Astrocyte (in vitro differentiated cells and primary cell): ENCODE results near the gene MEGF11. TPM values are rescaled to one million over a fixed set of nuclear protein-coding genes. Genes with fewer than 3 reads are reported as not detected.

ENCODE experiments used
- DNase-seq: peaks from one replicate; pipeline ENCODE4 v3.0.0-alpha.2; 2010; ENCODE audit warnings: low read depth
- FAIRE-seq: peaks from 2 replicates; lab custom pipeline; 2011; peaks lifted over from hg19 to GRCh38; lab: Jason Lieb, UNC
- H2AFZ ChIP-seq: 2 replicates; pipeline ENCODE4 v1.6.0; 2012; ENCODE audit warnings: low read depth, low read length, inconsistent platforms
- H3K27ac ChIP-seq: 2 replicates; pipeline ENCODE4 v1.5.1; 2011; ENCODE audit warnings: low read depth, low read length, inconsistent platforms
- H3K27me3 ChIP-seq: 2 replicates; pipeline ENCODE4 v1.6.0; 2011; ENCODE audit warnings: low read length, inconsistent platforms; ENCODE audit not compliant: insufficient read depth
- H3K36me3 ChIP-seq: 2 replicates; pipeline ENCODE4 v1.5.1; 2011; ENCODE audit warnings: low read length, inconsistent platforms; ENCODE audit not compliant: insufficient read depth
- H3K4me1 ChIP-seq: 2 replicates; pipeline ENCODE4 v1.5.1; 2011; ENCODE audit warnings: low read length, inconsistent platforms; ENCODE audit not compliant: insufficient read depth
- H3K4me2 ChIP-seq: 2 replicates; pipeline ENCODE4 v1.6.0; 2012; ENCODE audit warnings: low read length, inconsistent platforms
- H3K4me3 ChIP-seq: 2 replicates; pipeline ENCODE4 v1.5.1; 2011; ENCODE audit warnings: low read depth, mild to moderate bottlenecking, low read length, inconsistent platforms; ENCODE audit not compliant: insufficient read depth
- H3K79me2 ChIP-seq: 2 replicates; pipeline ENCODE4 v1.6.0; 2012; ENCODE audit warnings: mild to moderate bottlenecking, low read length, inconsistent platforms; ENCODE audit not compliant: insufficient read depth
- H3K9ac ChIP-seq: 2 replicates; pipeline ENCODE4 v1.6.0; 2012; ENCODE audit warnings: mild to moderate bottlenecking, low read length, inconsistent platforms
- H3K9me3 ChIP-seq: 2 replicates; pipeline ENCODE4 v1.5.1; 2012; ENCODE audit warnings: low read depth, mild to moderate bottlenecking, low read length, inconsistent platforms; ENCODE audit not compliant: insufficient read depth
- H4K20me1 ChIP-seq: 2 replicates; pipeline ENCODE4 v1.6.0; 2012; ENCODE audit warnings: low read length, inconsistent platforms; ENCODE audit not compliant: insufficient read depth
- H3K27ac Mint-ChIP-seq: one replicate; pipeline ENCODE4 v1.8.0; 2021; ENCODE audit warnings: mild to moderate bottlenecking, mixed read lengths; ENCODE audit not compliant: unreplicated experiment
- H3K27me3 Mint-ChIP-seq: one replicate; pipeline ENCODE4 v1.8.0; 2021; ENCODE audit warnings: low read depth, mixed read lengths; ENCODE audit not compliant: unreplicated experiment
- H3K36me3 Mint-ChIP-seq: one replicate; pipeline ENCODE4 v1.8.0; 2021; ENCODE audit warnings: low read depth, mixed read lengths; ENCODE audit not compliant: unreplicated experiment
- H3K4me1 Mint-ChIP-seq: one replicate; pipeline ENCODE4 v1.8.0; 2021; ENCODE audit warnings: low read depth, mixed read lengths; ENCODE audit not compliant: unreplicated experiment
- H3K4me3 Mint-ChIP-seq: one replicate; pipeline ENCODE4 v1.8.0; 2021; ENCODE audit warnings: mild to moderate bottlenecking, moderate library complexity, mixed read lengths; ENCODE audit not compliant: unreplicated experiment
- H3K9me3 Mint-ChIP-seq: one replicate; pipeline ENCODE4 v1.8.0; 2021; ENCODE audit warnings: mild to moderate bottlenecking, mixed read lengths; ENCODE audit not compliant: unreplicated experiment
- EZH2 ChIP-seq: IDR thresholded peaks from 2 replicates; pipeline ENCODE4 v1.6.1; 2012; ENCODE audit warnings: mild to moderate bottlenecking, low read length, inconsistent platforms; ENCODE audit not compliant: insufficient read depth
- total RNA-seq: library from RNA; stranded (reverse); gene quantifications from 2 replicates; pipeline ENCODE4 v1.2.1, GENCODE V29; 2021
- TF ChIP-seq, protein P1 (sequence below): IDR thresholded peaks from 2 replicates; pipeline ENCODE4 v1.5.1; 2011; ENCODE audit warnings: low read depth, mild to moderate bottlenecking, inconsistent platforms, low read length, moderate library complexity; ENCODE audit not compliant: insufficient read depth

MEGF11 gene
- total RNA-seq, 1 donor from 2014 or later = 0.16 TPM

DNA sequence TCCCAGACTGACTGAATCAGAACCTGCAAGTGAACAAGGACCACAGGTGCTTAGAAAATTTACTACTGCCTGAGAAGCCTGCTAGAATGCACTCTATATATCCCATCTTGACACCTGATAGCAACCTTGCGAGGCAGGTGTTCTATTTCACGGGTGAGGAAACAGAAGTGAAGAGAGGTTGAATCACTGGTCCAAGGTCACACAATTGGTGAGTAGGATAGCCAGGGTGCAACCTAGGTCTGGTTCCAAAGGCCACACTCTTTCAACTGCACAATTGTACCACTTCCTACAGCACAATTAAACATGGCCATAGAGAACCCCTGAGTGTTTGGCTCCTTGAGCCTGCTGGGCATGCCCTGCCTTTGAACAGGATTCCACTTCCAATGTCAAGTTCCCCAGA lies 297.2 kb downstream of the MEGF11 start:
- Mint-ChIP-seq H3K9me3 (no peaks in the 10 kb centered on the region), H3K36me3 (no peaks in the 10 kb centered on the region), H3K4me1 (peaks cover 12% of the 10 kb centered on the region), H3K27me3 (peaks cover 24% of the 10 kb centered on the region), H3K4me3 (no peak overlapping the region), H3K27ac (no peak overlapping the region)
- no peak overlapping the region for H3K9ac ChIP-seq
- TF ChIP-seq EZH2 = no peak
- TF ChIP-seq, protein P1, sequence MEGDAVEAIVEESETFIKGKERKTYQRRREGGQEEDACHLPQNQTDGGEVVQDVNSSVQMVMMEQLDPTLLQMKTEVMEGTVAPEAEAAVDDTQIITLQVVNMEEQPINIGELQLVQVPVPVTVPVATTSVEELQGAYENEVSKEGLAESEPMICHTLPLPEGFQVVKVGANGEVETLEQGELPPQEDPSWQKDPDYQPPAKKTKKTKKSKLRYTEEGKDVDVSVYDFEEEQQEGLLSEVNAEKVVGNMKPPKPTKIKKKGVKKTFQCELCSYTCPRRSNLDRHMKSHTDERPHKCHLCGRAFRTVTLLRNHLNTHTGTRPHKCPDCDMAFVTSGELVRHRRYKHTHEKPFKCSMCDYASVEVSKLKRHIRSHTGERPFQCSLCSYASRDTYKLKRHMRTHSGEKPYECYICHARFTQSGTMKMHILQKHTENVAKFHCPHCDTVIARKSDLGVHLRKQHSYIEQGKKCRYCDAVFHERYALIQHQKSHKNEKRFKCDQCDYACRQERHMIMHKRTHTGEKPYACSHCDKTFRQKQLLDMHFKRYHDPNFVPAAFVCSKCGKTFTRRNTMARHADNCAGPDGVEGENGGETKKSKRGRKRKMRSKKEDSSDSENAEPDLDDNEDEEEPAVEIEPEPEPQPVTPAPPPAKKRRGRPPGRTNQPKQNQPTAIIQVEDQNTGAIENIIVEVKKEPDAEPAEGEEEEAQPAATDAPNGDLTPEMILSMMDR = no peak
- no peak overlapping the region for H3K4me2 ChIP-seq
- no peak for DNase-seq
- no peak for FAIRE-seq
- no peak overlapping the region for H2AFZ ChIP-seq
- no peak overlapping the region for H3K27ac ChIP-seq
- no peaks in the 10 kb centered on the region for H3K36me3 ChIP-seq
- H3K9me3 ChIP-seq = no peaks in the 10 kb centered on the region
- peaks cover 11% of the 10 kb centered on the region for H3K27me3 ChIP-seq
- H3K4me3 ChIP-seq = no peak overlapping the region
- no peaks in the 10 kb centered on the region for H4K20me1 ChIP-seq
- peaks cover 3% of the 10 kb centered on the region for H3K4me1 ChIP-seq
- no peaks in the 10 kb centered on the region for H3K79me2 ChIP-seq

DNA sequence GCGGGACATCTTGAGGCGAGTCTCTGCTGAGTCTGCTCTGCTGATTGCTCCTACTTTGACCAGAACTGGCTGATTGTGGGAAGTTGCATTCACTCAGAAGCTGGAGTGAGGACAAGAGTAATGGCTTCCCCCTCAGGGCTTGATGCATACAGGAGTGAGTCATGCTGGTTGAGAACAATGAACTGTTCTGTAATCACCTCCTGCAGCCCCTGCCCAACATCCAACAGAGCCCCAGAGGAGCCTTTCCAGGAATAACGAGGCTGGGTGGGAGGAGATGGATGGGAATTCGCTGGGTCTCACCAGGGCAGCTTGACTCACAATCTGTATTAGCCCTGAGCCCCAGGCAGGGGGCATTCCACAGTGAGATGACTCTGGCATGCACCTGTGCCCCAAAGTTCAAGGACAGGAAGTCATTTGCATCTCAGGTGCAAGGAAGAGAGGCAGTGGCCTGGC lies 299.2 kb downstream of the MEGF11 start:
- Mint-ChIP-seq H3K4me1 (peaks cover 12% of the 10 kb centered on the region), H3K27me3 (peaks cover 13% of the 10 kb centered on the region), H3K27ac (no peak overlapping the region), H3K36me3 (no peaks in the 10 kb centered on the region), H3K4me3 (no peak overlapping the region), H3K9me3 (no peaks in the 10 kb centered on the region)
- Histone ChIP-seq H3K27me3 (peaks cover 4% of the 10 kb centered on the region), H3K36me3 (no peaks in the 10 kb centered on the region), H3K79me2 (no peaks in the 10 kb centered on the region), H3K27ac (no peak overlapping the region), H2AFZ (no peak overlapping the region), H3K4me2 (no peak overlapping the region), H3K4me1 (peaks cover 3% of the 10 kb centered on the region), H4K20me1 (no peaks in the 10 kb centered on the region), H3K4me3 (no peak overlapping the region), H3K9ac (no peak overlapping the region), H3K9me3 (no peaks in the 10 kb centered on the region)
- peak; percentile 83 for DNase-seq
- TF ChIP-seq, protein P1 = no peak
- TF ChIP-seq EZH2 = no peak
- FAIRE-seq = no peak

DNA sequence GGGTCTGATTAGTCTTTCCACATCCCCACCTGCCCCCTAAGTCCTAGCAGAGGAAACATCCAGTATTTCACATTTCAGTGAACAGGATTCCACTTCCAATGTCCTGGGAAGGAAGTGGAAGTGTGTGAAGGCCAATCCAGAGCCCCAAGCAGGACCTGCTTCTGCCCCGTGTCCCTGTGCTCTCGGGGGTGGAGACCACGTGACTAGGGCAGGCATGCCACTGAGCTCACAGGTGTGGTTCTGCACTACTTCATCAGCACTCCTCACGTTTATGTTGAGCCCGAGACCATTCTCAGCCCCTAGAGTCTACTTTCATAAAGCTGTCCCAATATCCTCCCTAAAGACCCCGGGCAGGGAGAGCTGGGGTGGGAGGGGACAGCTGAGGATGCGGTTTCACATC lies 299.9 kb downstream of the MEGF11 start:
- H3K27me3 ChIP-seq = peaks cover 2% of the 10 kb centered on the region
- H3K4me2 ChIP-seq = no peak overlapping the region
- H3K27ac Mint-ChIP-seq = no peak overlapping the region
- FAIRE-seq (no peak), DNase-seq (no peak)
- no peak overlapping the region for H3K4me3 Mint-ChIP-seq
- no peak overlapping the region for H2AFZ ChIP-seq
- H3K79me2 ChIP-seq = no peaks in the 10 kb centered on the region
- H3K9me3 ChIP-seq = no peaks in the 10 kb centered on the region
- no peaks in the 10 kb centered on the region for H3K9me3 Mint-ChIP-seq
- H3K4me3 ChIP-seq = no peak overlapping the region
- no peak overlapping the region for H3K9ac ChIP-seq
- no peak overlapping the region for H3K27ac ChIP-seq
- peaks cover 12% of the 10 kb centered on the region for H3K4me1 Mint-ChIP-seq
- no peaks in the 10 kb centered on the region for H4K20me1 ChIP-seq
- no peaks in the 10 kb centered on the region for H3K36me3 ChIP-seq
- H3K36me3 Mint-ChIP-seq = no peaks in the 10 kb centered on the region
- no peak for TF ChIP-seq EZH2
- TF ChIP-seq, protein P1 = no peak
- H3K27me3 Mint-ChIP-seq = peaks cover 15% of the 10 kb centered on the region
- H3K4me1 ChIP-seq = peaks cover 3% of the 10 kb centered on the region
